IPS-15b (cell line): ENCODE results near the gene SHANK3.

Experiments
- H3K27me3 ChIP-seq: one replicate; pipeline ENCODE4 v1.6.1; 2013; ENCODE audit warnings: low read length; ENCODE audit not compliant: control insufficient read depth, insufficient read depth
- H3K36me3 ChIP-seq: one replicate; pipeline ENCODE4 v1.6.1; 2013; ENCODE audit warnings: low read length; ENCODE audit not compliant: control insufficient read depth, insufficient read depth
- H3K4me1 ChIP-seq: one replicate; pipeline ENCODE4 v1.6.1; 2013; ENCODE audit warnings: mild to moderate bottlenecking, low read length; ENCODE audit not compliant: control insufficient read depth, insufficient read depth
- H3K4me3 ChIP-seq: one replicate; pipeline ENCODE4 v1.5.1; 2013; ENCODE audit warnings: low read depth, low read length
- H3K9ac ChIP-seq: one replicate; pipeline ENCODE4 v1.6.1; 2013; ENCODE audit warnings: low read depth, mild to moderate bottlenecking, low read length
- H3K9me3 ChIP-seq: one replicate; pipeline ENCODE4 v1.6.1; 2013; ENCODE audit warnings: mild to moderate bottlenecking, low read length; ENCODE audit not compliant: control insufficient read depth, insufficient read depth

SHANK3 gene

GRCh38 chr22:50698546-50698945 is 25.9 kb downstream of the SHANK3 start:
- Histone ChIP-seq H3K9me3 (no peaks in the 10 kb centered on the region), H3K4me1 (no peaks in the 10 kb centered on the region), H3K27me3 (peaks cover 15% of the 10 kb centered on the region), H3K9ac (no peak overlapping the region), H3K4me3 (no peak overlapping the region), H3K36me3 (peaks cover 2% of the 10 kb centered on the region)

GRCh38 chr22:50699001-50699755 is 26.6 kb downstream of the SHANK3 start:
- Histone ChIP-seq H3K4me1 (no peaks in the 10 kb centered on the region), H3K27me3 (peaks cover 15% of the 10 kb centered on the region), H3K4me3 (no peak overlapping the region), H3K36me3 (peaks cover 2% of the 10 kb centered on the region), H3K9me3 (no peaks in the 10 kb centered on the region), H3K9ac (no peak overlapping the region)

- H3K4me3 ChIP-seq: no peak overlapping the region
- no peak overlapping the region for H3K9ac ChIP-seq
- peaks cover 2% of the 10 kb centered on the region for H3K36me3 ChIP-seq
Measured at GRCh38 chr22:50699756-50700386, 27.2 kb downstream of the SHANK3 start.

GRCh38 chr22:50700387-50701075 is 27.9 kb downstream of the SHANK3 start:
- H3K9ac ChIP-seq: no peak overlapping the region
- no peak overlapping the region for H3K4me3 ChIP-seq
- no peaks in the 10 kb centered on the region for H3K4me1 ChIP-seq
- no peaks in the 10 kb centered on the region for H3K9me3 ChIP-seq
- H3K27me3 ChIP-seq: peaks cover 15% of the 10 kb centered on the region
- H3K36me3 ChIP-seq: peaks cover 2% of the 10 kb centered on the region

More at GRCh38 chr22:50699756-50700386, 27.2 kb downstream of the SHANK3 start:
- peaks cover 15% of the 10 kb centered on the region for H3K27me3 ChIP-seq
- no peaks in the 10 kb centered on the region for H3K4me1 ChIP-seq
- no peaks in the 10 kb centered on the region for H3K9me3 ChIP-seq

GRCh38 chr22:50701076-50701419 is 28.4 kb downstream of the SHANK3 start:
- Histone ChIP-seq H3K4me3 (no peak overlapping the region), H3K9ac (no peak overlapping the region), H3K36me3 (peaks cover 2% of the 10 kb centered on the region), H3K4me1 (no peaks in the 10 kb centered on the region), H3K27me3 (peaks cover 15% of the 10 kb centered on the region), H3K9me3 (no peaks in the 10 kb centered on the region)

- Histone ChIP-seq H3K4me3 (no peak overlapping the region), H3K36me3 (peaks cover 2% of the 10 kb centered on the region), H3K9me3 (no peaks in the 10 kb centered on the region), H3K9ac (no peak overlapping the region), H3K27me3 (peaks cover 13% of the 10 kb centered on the region), H3K4me1 (no peaks in the 10 kb centered on the region)
Measured at GRCh38 chr22:50701428-50702154, 29.0 kb downstream of the SHANK3 start.

DNA sequence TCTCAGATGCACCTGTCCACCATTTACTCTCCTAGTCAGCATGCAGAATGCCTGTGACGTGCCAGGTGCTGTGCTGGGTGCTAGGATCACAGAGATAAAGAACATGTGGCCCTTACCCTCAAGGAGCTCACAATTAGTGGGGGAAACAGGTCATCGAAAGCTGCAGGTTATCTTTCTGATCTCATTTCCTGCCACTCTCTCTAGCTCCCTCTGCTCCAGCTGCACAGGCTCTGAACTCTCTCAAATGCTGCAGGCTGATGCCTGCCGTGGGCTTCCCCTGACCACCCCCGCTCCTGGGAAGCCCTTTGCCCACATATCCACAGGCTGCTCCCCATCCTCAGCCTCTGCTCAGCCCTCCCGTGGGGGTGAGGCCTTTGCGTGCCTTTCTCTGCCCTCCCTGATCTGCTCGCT is 29.6 kb downstream of the SHANK3 start:
- H3K9ac ChIP-seq: no peak overlapping the region
- no peak overlapping the region for H3K4me3 ChIP-seq
- no peaks in the 10 kb centered on the region for H3K4me1 ChIP-seq
- H3K27me3 ChIP-seq: peaks cover 13% of the 10 kb centered on the region
- H3K9me3 ChIP-seq: no peaks in the 10 kb centered on the region
- peaks cover 2% of the 10 kb centered on the region for H3K36me3 ChIP-seq

- peaks cover 9% of the 10 kb centered on the region for H3K27me3 ChIP-seq
- no peaks in the 10 kb centered on the region for H3K9me3 ChIP-seq
- no peak overlapping the region for H3K4me3 ChIP-seq
- H3K4me1 ChIP-seq: no peaks in the 10 kb centered on the region
- H3K36me3 ChIP-seq: peaks cover 2% of the 10 kb centered on the region
- H3K9ac ChIP-seq: no peak overlapping the region
Measured at GRCh38 chr22:50702821-50703725, 30.4 kb downstream of the SHANK3 start.

DNA sequence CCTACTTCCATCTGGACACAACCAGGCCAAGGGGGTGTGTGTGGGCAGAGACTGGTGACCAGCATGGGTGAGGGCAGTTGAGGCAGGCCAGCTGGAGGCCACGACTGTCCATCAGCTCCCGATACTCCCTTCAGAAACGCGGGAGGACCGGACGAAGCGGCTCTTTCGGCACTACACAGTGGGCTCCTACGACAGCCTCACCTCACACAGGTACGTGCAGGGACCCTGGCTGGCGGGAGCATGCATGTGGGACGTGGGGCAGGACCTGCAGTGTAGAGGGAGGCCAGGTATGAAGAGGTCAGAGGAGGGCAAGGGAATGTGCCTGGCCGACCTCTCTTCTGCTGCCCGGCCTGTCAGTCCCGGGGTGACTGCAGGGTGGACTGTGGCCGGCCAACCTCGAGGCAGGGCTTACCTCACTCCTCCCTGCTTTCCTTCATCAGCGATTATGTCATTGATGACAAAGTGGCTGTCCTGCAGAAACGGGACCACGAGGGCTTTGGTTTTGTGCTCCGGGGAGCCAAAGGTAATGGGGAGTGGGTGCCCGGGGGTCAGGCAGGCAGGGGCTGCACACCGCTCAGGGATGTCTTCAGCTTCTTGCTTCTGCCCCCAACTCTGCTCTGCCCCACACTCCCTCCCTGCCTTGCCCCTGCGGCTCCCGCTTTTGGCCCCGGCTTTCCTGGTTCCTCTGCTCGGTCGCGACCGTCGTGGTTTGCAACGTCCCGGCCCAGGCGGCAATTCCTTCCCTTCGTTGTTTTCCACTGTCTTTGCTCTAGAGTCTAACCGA is 31.3 kb downstream of the SHANK3 start:
- Histone ChIP-seq H3K27me3 (peaks cover 2% of the 10 kb centered on the region), H3K4me1 (no peaks in the 10 kb centered on the region), H3K9me3 (no peaks in the 10 kb centered on the region), H3K9ac (no peak overlapping the region), H3K4me3 (no peak overlapping the region), H3K36me3 (peaks cover 2% of the 10 kb centered on the region)

DNA sequence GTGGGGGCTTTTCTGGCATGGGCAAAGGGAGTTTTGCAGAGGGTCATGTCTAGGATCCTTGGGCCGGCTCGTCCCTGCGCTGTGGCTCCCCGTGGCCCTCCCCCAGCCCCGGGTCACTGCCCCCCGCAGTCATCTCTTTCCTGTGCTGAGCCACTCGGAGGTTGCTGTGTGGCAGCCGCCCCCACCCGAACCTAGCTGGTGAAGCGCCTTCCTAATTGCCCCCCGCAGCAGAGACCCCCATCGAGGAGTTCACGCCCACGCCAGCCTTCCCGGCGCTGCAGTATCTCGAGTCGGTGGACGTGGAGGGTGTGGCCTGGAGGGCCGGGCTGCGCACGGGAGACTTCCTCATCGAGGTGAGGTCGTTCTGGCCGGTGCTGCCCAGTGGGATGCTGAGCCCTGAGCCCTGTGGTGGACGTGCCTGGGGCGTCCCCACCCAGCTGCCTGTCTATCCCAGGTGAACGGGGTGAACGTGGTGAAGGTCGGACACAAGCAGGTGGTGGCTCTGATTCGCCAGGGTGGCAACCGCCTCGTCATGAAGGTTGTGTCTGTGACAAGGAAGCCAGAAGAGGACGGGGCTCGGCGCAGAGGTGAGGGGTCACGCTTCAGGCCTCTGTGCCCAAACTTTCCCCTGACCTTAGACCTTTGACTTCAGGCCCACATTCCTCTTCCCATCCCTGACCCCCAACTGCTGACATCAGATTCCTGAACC is 32.0 kb downstream of the SHANK3 start:
- Histone ChIP-seq H3K36me3 (peaks cover 2% of the 10 kb centered on the region), H3K9me3 (no peaks in the 10 kb centered on the region), H3K4me1 (no peaks in the 10 kb centered on the region), H3K9ac (no peak overlapping the region), H3K4me3 (no peak overlapping the region), H3K27me3 (no peaks in the 10 kb centered on the region)
